ENCODE data around the gene ENAM.
A peak's percentile ranks its signal among the peaks of the same experiment; 100 is the strongest.
"Not testable (repeated sequence)": the region's sequence is repeated elsewhere in the genome, so short reads cannot be mapped to it uniquely, and the experiment has no call there.

Gene ENAM

GRCh38 chr4:70680934-70681333 is 52.4 kb downstream of the ENAM start:
- no peak for DNase-seq

- no peak for DNase-seq
Measured at GRCh38 chr4:70681704-70682103, 53.2 kb downstream of the ENAM start.

DNA sequence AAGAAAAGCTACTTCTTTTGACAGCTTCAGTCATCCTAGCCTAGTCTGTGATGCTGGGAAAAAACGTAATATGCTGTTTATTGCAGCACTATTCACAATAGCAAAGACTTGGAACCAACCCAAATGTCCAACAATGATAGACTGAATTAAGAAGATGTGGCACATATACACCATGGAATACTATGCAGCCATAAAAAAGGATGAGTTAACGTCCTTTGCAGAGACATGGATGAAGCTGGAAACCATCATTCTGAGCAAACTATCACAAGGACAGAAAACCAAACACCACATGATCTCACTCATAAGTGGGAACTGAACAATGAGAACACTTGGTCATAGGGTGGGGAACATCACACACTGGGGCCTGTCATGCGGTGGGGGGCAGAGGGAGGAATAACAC is 53.6 kb downstream of the ENAM start:
- DNase-seq, result not testable (repeated sequence)

GRCh38 chr4:70687392-70687791 is 58.8 kb downstream of the ENAM start:
- no peak for DNase-seq

- peak; percentile 78 for DNase-seq
Measured at GRCh38 chr4:70687821-70688794, 59.6 kb downstream of the ENAM start, which contains the start of gene UTP3. TSS of gene UTP3 (plus strand) at chr4:70688532. CDS start at chr4:70688678, 146 bp downstream.

GRCh38 chr4:70688795-70689231 is 60.3 kb downstream of the ENAM start:
- DNase-seq, result no peak

DNA sequence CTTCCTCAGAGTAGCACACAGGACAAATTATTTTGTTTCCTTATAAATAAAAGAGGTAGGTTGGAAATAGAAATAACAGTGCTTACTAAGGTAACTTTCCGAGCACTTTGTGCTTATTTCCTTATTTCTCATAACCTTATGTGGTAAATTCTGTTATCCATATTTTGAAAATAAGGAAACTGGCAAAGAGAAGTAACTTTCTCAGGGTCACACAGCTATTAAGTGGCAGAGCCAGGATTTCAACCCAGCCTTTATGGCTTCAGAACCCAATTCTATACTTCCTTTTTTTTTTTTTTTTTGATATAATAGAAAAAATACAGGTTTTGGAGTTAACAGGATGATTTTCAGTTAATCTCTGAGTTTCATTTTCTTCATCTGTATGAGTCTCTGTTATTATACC is 63.1 kb downstream of the ENAM start:
- no peak for DNase-seq

GRCh38 chr4:70694633-70695032 is 66.1 kb downstream of the ENAM start:
- not testable (repeated sequence) for DNase-seq
